Measurements from ENCODE around the gene KLHL26. TPM values are rescaled to one million over a fixed set of nuclear protein-coding genes. Genes with fewer than 3 reads are reported as not detected.

KLHL26 gene
- total RNA-seq, 3 donors from 2014 or later (not counting 1 experiment from before 2014, with no cell fraction given), result 8.0 to 11.5 (median 9.6) TPM

DNA sequence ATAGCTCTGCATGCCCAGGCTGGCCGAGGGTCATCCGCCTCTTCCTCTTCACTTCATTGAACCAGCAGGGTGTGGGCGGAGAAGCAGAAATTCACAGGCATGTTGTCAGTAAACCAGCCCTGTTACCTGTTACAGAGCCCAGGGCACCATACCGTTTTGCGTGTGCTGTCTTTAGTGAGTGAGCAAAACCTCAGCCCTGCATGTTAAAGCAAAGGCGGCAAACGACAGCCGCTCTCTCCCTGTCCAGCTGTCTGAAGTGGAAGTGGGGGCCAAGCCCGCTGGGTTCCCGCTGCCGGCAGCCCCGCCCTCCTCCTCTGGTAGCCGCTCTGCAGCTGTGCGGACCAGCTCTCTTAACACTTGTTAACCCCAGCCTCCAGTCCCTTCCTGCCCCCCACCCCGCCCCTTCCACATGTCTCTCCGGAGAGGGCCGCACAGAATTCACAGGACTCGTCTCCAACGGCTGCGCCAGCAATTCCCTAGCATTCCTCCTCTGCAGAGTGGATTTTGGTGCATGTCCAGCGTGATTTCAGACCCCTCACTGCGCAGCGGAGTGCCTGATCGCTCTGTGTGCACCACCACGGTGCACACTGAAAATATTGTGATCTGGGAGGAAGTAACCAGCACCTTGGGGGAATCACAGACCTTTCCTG lies 12.7 kb downstream of the KLHL26 start:
- peaks cover 0 to 4% of the 10 kb centered on the region in 2 donors for H3K9me3 Mint-ChIP-seq
- DNase-seq (no peak), ATAC-seq (peak; percentile 79 to 86 (median 85))
- no peaks in the 10 kb centered on the region for H3K36me3 Mint-ChIP-seq
- no peaks in the 10 kb centered on the region for H3K27me3 Mint-ChIP-seq (ENCODE audit: low read depth in 2 of 2)
- peaks cover 17 to 47% of the 10 kb centered on the region in 2 donors for H3K4me1 Mint-ChIP-seq
- H3K9me3 ChIP-seq (ENCODE audit: control insufficient read depth, insufficient read depth, low read length), result no peaks in the 10 kb centered on the region
- peaks cover 35% of the 10 kb centered on the region for H3K4me1 ChIP-seq (ENCODE audit: control insufficient read depth, insufficient read depth, low read length)
- 16% methylated on average over 25 of the region's 25 CpGs for WGBS (ENCODE audit: insufficient coverage)
- TF ChIP-seq CTCF (IDR thresholded peaks at IDR 0.05), result no peak
- H3K36me3 ChIP-seq (ENCODE audit: control insufficient read depth, insufficient read depth, low read length), result no peaks in the 10 kb centered on the region
- intact Hi-C loops (cut with micrococcal nuclease), result no loop called here
- peak overlapping the region; percentile 1 for H3K4me3 ChIP-seq (ENCODE audit: low read length)
- H3K4me3 Mint-ChIP-seq, result peak overlapping the region; percentile 83
- peak overlapping the region; percentile 6 for H3K27ac ChIP-seq (ENCODE audit: low read length)
- no peaks in the 10 kb centered on the region for H3K27me3 ChIP-seq (ENCODE audit: control insufficient read depth, insufficient read depth, low read length)
- H3K27ac Mint-ChIP-seq, result peak overlapping the region; percentile 41 to 86

- Histone ChIP-seq H3K36me3 (ENCODE audit: control insufficient read depth, insufficient read depth, low read length) (no peaks in the 10 kb centered on the region), H3K27ac (ENCODE audit: low read length) (peak overlapping the region; percentile 6), H3K4me1 (ENCODE audit: control insufficient read depth, insufficient read depth, low read length) (peaks cover 32% of the 10 kb centered on the region), H3K9me3 (ENCODE audit: control insufficient read depth, insufficient read depth, low read length) (no peaks in the 10 kb centered on the region), H3K27me3 (ENCODE audit: control insufficient read depth, insufficient read depth, low read length) (no peaks in the 10 kb centered on the region), H3K4me3 (ENCODE audit: low read length) (peak overlapping the region; percentile 1)
- intact Hi-C loops (cut with micrococcal nuclease), result no loop called here
- Mint-ChIP-seq H3K27ac (peak overlapping the region; percentile 41 to 86), H3K4me1 (peaks cover 17 to 49% of the 10 kb centered on the region in 2 donors), H3K4me3 (peak overlapping the region; percentile 83), H3K27me3 (ENCODE audit: low read depth in 2 of 2) (no peaks in the 10 kb centered on the region), H3K36me3 (no peaks in the 10 kb centered on the region), H3K9me3 (peaks cover 0 to 4% of the 10 kb centered on the region in 2 donors)
- no peak for TF ChIP-seq CTCF (IDR thresholded peaks at IDR 0.05)
- ATAC-seq (peak in 1 of 3 donors; percentile 6), DNase-seq (no peak)
- WGBS (ENCODE audit: insufficient coverage), result 36% methylated on average over 17 of the region's 17 CpGs
These were observed 13.2 kb downstream of the KLHL26 start for GRCh38 chr19:18650021-18650390.

- Mint-ChIP-seq H3K9me3 (peaks cover 0 to 4% of the 10 kb centered on the region in 2 donors), H3K4me1 (peaks cover 17 to 49% of the 10 kb centered on the region in 2 donors), H3K4me3 (peak overlapping the region; percentile 13), H3K27ac (peak overlapping the region in 1 of 2 donors; percentile 86), H3K27me3 (ENCODE audit: low read depth in 2 of 2) (no peaks in the 10 kb centered on the region), H3K36me3 (no peaks in the 10 kb centered on the region)
- H3K27me3 ChIP-seq (ENCODE audit: control insufficient read depth, insufficient read depth, low read length), result no peaks in the 10 kb centered on the region
- ATAC-seq (no peak), DNase-seq (no peak)
- no peaks in the 10 kb centered on the region for H3K36me3 ChIP-seq (ENCODE audit: control insufficient read depth, insufficient read depth, low read length)
- intact Hi-C loops (cut with micrococcal nuclease), result no loop called here
- TF ChIP-seq CTCF (IDR thresholded peaks at IDR 0.05), result no peak
- peaks cover 32% of the 10 kb centered on the region for H3K4me1 ChIP-seq (ENCODE audit: control insufficient read depth, insufficient read depth, low read length)
- H3K4me3 ChIP-seq (ENCODE audit: low read length), result no peak overlapping the region
- peak overlapping the region; percentile 6 for H3K27ac ChIP-seq (ENCODE audit: low read length)
- no peaks in the 10 kb centered on the region for H3K9me3 ChIP-seq (ENCODE audit: control insufficient read depth, insufficient read depth, low read length)
- 92% methylated on average over 34 of the region's 34 CpGs for WGBS (ENCODE audit: insufficient coverage)
These were observed 13.7 kb downstream of the KLHL26 start for GRCh38 chr19:18650468-18651041.
